ENCODE data around the gene SERPINA9.

Gene SERPINA9

GRCh38 chr14:94505206-94505605 lies 29.2 kb upstream of the SERPINA9 start:
- no peak overlapping the region for H3K4me3 ChIP-seq (ENCODE audit: low read depth, low read length)
- no peak for DNase-seq (ENCODE audit: low read depth)
- no peak for TF ChIP-seq CTCF (IDR thresholded peaks at IDR 0.05; ENCODE audit: insufficient read depth, low read depth, low read length, missing control alignments)

- H3K4me3 ChIP-seq (ENCODE audit: low read depth, low read length) = no peak overlapping the region
- DNase-seq (ENCODE audit: low read depth) = no peak
- no peak for TF ChIP-seq CTCF (IDR thresholded peaks at IDR 0.05; ENCODE audit: insufficient read depth, low read depth, low read length, missing control alignments)
These were observed 25.9 kb upstream of the SERPINA9 start for GRCh38 chr14:94501588-94502516.

- TF ChIP-seq CTCF (IDR thresholded peaks at IDR 0.05; ENCODE audit: insufficient read depth, low read depth, low read length, missing control alignments) = no peak
- no peak for DNase-seq (ENCODE audit: low read depth)
- H3K4me3 ChIP-seq (ENCODE audit: low read depth, low read length) = no peak overlapping the region
These were observed 24.3 kb upstream of the SERPINA9 start for GRCh38 chr14:94500264-94500663.

GRCh38 chr14:94499673-94500072 lies 23.7 kb upstream of the SERPINA9 start:
- TF ChIP-seq CTCF (IDR thresholded peaks at IDR 0.05; ENCODE audit: insufficient read depth, low read depth, low read length, missing control alignments) = no peak
- no peak overlapping the region for H3K4me3 ChIP-seq (ENCODE audit: low read depth, low read length)
- DNase-seq (ENCODE audit: low read depth) = no peak

- TF ChIP-seq CTCF (IDR thresholded peaks at IDR 0.05; ENCODE audit: insufficient read depth, low read depth, low read length, missing control alignments) = no peak
- H3K4me3 ChIP-seq (ENCODE audit: low read depth, low read length) = no peak overlapping the region
- DNase-seq (ENCODE audit: low read depth) = no peak
These were observed 22.2 kb upstream of the SERPINA9 start for GRCh38 chr14:94498215-94498614.

- H3K4me3 ChIP-seq (ENCODE audit: low read depth, low read length) = no peak overlapping the region
- no peak for TF ChIP-seq CTCF (IDR thresholded peaks at IDR 0.05; ENCODE audit: insufficient read depth, low read depth, low read length, missing control alignments)
- peak; percentile 40 for DNase-seq (ENCODE audit: low read depth)
These were observed 18.1 kb upstream of the SERPINA9 start for GRCh38 chr14:94494085-94494484.

Data from GM12865 (cell line).